Mucosa of gallbladder (tissue), 1 donor: ENCODE results near the gene SFRP5. TPM values are rescaled to one million over a fixed set of nuclear protein-coding genes. Genes with fewer than 3 reads are reported as not detected.

Experiments
- DNase-seq: peaks from one replicate; pipeline ENCODE4 v3.0.0-alpha.2; 2020; ENCODE audit warnings: low spot score
- total RNA-seq: library from RNA; stranded (reverse); gene quantifications from one replicate; pipeline ENCODE4 v1.2.1, GENCODE V29; 2021
- donor health status: DM: no; HTN: no; CAD: no.

SFRP5 gene, protein sequence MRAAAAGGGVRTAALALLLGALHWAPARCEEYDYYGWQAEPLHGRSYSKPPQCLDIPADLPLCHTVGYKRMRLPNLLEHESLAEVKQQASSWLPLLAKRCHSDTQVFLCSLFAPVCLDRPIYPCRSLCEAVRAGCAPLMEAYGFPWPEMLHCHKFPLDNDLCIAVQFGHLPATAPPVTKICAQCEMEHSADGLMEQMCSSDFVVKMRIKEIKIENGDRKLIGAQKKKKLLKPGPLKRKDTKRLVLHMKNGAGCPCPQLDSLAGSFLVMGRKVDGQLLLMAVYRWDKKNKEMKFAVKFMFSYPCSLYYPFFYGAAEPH
- total RNA-seq, result 584 TPM

DNA sequence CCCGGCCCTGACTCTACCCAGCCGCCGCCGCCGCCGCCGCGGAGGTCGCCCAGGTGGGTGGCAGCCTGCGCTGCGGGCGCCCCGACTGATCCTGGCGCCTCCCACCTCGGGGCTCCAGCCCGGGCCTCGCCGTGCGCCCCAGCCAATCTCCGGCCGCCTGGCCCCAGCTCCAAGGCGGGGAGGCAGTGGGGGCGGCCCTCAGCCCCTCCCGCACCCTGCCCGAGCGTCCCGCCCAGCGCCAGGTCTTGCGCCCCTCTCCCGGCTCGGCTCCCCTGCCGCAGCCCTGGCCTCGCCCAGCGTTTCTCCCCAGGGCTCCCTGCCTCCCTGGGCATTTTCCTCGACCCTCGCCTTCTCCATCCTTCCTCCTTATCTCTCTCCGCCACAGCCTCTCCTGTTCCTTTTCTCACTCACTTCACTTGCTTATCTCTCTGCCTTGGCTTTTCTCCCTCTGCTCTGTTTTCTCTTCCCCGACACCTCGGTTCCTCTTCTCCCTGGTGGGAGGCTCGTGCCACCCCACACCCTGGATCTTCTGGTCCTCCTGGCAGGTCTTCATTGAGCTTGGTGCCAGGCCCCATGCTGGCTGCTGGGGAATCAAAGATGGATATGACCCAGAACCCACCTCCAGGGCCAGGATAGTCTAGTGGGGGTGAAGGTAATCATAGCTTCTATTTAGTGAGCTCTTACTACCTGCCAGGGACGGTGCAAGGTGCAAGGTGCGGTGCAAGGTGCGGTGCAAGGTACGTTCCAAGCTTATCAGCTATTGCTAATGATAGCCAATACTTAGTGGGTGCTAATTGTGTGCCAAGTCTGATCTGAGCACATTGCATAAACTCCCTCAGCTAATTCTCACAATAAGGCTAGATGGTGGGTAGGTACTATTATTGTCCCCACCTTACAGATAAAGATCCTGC, at the start of gene SFRP5:
Gene SFRP5, minus strand, starts transcription at position 87 of the 911 bp plus-strand sequence. CDS start 166 bp downstream, outside the sequence.
- peak; percentile 76 for DNase-seq

DNA sequence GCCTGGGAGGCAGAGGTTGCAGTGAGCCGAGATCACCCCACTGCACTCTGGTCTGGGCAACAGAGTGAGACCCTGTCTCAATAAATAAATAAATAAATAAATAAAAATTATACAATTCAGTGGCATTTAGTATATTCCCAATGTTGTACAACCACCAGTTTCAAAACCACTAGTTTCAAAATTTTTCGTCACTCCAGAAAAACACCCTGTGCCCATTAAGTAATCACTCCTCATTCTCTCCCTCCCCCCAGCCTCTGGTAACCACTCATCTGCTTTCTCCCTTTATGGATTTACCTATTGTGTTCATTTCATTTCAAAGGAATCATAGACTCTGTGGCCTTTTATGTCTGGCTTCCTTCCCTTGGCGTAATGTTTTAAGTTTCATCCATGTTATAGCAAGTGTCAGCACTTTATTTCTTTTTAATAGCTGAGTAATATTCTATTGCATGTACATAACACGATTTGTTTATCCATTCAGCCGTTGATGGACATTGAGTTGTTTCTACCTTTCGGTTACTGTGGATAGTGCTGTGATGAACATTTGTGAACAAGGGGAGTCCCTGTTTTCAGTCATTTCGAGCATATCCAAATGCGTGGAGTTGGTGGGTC, 48.4 kb upstream of the SFRP5 start:
- DNase-seq, result no peak

DNA sequence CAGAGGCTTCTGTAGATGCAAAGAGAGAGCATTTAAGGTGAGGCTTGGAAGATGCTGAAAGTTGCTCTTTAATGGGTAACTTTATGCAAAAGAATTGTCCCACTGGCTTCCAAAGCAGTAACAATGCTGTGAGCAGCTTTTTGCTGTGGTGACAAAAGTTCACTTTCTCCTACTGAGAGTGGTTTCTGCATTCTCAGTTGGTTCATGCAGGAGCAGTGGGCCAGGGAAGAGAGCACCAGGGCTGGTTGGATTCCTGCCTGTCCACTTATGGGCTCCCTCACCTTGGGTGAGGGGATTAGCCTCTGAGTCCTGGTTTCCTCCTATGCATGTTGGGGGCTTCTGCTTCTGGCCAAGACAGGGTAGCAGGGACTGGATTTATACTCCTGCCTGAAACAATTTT, 46.8 kb upstream of the SFRP5 start:
- no peak for DNase-seq

DNA sequence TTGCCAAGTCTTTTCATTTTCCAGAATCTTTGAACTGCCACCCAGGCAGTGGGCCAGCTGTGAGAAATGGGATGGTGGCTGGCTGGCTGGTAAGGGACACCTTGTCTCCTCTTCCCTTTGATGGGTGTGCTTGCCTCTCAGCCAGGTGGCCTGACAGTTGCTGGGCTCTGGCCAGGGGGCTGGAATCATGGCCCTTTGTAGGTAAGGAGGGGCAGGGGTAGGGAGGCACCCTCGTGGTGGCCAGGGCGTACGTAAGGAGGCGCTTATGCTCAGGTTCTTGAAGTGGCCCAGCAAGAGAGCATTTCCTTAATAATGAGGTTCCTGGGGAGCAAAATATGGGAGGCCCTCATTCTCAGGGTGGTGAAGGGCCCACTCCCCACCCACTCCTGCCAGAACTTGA, 44.8 kb upstream of the SFRP5 start:
- DNase-seq, result no peak

DNA sequence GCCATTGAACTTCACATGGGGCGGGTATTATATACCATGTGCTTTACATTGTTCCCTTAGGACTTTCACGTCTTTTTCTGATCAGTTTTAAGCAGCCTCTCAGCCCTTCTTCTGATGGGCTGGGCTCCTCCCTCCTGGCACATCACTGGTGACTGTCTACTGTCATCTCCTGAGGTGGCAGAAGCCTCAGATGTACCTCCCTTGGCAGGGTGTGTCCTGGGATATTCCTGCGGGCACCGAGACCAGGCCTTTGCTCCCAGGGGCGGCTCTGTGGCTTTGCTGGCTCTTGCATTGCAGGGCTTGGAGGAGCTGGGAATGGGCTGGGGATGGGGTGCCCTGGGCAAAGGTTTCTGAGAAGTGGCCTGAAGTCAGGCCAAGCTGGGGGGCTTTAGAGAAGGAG, 43.2 kb upstream of the SFRP5 start:
- no peak for DNase-seq

DNA sequence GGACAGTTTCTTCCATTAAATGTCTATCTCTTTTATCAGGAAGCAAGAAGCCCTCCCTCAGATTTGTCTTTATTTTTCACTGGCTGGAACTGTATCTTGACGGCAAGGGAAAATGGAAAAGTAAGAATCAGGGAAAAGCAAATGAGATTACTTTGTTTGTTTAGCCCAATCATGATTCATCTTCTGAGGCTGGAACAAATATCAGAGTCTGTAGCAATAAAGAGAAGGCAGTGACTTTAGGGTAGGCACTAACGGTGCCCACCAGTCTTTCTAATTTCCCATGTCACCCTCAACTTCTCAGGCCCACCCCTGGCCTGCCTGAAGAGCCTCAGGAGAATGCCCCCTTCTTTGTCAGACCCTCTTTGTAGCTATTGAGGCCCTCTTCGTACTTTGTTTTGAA, 41.5 kb upstream of the SFRP5 start:
- no peak for DNase-seq

DNA sequence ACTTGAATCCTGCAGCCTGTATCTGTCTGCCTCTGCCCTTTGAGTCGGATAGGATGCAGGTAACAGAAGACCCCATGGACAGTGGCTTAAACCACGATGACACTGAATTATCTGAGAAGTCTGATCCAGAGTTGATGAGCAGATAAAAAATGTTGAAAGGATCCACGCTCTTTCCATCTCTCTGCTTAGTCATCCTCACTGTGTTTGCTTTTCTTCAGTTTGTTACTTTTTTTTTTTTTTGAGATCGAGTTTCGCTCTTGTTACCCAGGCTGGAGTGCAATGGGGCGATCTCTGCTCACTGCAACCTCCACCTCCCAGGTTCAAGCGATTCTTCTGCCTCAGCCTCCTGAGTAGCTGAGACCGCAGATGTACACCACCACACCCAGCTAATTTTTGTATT, 40.9 kb upstream of the SFRP5 start:
- DNase-seq, result no peak

DNA sequence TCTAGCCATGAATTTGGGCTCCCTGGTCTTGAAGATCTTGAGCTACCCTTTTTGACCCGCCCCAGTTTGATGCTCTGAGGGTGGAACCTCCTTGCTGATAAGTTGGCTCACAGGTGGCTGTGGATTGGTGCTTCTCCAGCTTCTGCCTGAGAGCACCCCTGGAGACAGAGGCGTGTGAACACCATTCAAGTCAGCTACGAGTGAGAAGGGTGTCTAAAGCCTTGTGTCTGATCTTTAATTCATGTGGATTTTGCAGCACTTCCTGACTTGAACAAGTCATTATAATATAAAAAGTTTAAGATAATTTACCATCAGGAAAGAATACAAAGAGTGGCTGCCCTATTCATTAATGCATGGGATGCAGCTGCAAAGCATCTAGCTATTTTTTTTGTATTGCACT, 40.2 kb upstream of the SFRP5 start:
- DNase-seq, result no peak

DNA sequence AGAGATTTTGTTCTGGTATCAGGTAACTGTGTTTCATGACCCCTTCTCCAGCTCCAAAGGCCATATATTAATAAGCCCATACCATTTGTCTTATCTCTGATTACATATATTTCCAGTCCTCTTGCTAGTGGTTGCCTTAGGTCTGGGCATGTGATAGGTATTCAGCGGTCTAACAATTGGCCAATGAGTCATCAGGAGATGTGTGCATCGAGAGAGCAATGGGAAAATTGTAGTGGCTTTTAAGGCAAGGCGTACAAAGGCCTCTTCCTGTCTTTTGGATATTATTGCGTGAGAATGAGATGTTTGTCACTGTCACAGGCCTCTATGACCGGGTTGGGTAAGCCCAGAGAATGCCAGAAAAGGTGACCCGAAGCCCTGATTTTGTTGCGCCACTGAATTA, 38.6 kb upstream of the SFRP5 start:
- DNase-seq, result no peak

DNA sequence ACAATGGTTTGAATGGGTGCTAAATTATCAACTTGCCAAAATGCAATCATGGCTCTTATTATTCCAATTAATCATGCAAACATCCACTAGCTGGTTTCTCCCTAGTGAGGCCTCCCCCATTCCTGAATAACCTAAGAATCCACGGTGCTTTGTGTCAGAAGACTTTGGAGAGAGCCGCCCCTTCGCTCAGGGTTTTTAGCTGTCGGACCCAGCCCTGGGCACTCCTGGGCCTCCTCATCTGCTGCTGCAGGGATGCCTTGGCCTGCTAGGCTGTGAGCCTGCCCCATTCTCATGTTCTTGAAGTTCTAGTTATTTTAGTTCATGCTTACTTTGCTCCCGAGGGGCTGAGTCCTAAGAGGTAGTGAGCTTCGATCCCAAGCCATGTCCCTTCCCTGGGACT, 34.1 kb upstream of the SFRP5 start:
- no peak for DNase-seq

DNA sequence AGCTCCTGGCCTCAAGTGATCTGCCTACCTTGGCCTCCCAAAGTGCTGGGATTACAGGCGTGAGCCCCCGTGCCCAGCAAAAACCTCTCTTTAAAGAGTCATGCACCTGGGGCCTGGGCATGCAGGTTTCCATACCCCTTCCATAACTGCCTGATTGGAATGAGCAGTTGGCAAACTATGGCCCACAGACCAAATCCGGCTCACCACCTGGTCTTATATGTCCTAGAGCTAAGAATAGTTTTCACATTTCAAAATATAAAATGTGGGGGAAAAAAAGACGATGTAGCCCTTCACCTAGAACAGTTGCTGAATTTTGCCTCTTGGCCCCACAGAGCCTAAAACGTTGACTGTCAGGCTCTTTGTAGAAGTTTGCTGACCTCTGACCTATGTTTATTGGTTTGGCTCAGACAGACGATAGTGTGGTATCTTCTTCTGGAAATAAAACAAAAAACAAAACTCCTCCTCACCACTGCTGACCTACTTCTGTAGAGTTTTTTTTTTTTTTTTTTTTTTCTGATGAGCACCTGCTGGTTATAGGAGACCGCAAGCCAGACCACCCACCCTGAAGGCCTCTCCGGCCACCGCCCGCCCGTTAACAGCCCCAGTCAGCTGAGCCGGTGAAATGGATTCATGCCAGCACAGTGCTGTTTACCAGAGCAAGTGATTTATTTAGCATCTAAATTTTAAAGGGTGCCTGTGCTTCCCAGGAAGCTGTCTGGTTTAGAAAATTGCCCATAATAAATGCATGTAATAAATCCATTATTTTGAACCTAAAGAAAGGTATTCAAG, 33.5 kb upstream of the SFRP5 start:
- no peak for DNase-seq

DNA sequence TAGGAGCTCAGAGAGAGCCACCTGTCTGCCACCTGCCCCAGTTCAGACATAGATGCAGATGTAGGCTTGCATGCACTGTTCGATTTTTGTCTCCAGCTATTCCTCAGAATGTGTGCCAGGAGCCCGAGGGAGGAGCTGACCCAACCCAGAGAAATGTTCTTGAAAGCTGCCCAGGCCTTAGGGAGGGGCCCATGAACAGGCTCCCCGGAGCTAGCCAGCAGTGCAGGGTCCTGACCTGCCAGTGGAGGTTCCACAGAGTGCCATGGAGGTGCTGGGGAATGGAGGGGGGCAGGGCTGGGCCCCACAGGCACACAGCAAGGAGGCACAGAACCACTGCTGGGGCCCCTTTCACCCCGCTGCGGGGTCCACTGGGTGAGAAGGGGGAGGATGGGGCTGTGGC, 29.6 kb upstream of the SFRP5 start:
- DNase-seq, result peak; percentile 49

DNA sequence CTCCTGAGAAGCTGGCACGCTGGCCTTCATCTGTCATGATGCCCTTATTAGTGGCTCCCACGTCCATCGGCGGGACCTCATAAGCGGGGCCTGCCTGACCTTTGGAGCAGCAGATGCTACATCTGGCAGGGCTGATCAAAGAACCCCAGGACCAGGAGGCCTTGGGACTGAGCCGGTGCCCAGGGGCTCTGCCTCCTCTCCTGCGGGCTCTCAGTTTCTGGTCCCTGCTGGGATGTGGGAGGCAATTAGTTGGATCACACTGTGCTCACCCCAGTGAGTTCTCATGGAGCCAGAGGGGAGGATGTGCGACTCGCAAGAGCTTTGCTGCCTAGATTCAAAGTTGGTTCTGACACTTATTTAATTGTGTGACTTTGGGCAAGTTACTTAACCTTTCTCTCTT, 28.7 kb upstream of the SFRP5 start:
- no peak for DNase-seq

DNA sequence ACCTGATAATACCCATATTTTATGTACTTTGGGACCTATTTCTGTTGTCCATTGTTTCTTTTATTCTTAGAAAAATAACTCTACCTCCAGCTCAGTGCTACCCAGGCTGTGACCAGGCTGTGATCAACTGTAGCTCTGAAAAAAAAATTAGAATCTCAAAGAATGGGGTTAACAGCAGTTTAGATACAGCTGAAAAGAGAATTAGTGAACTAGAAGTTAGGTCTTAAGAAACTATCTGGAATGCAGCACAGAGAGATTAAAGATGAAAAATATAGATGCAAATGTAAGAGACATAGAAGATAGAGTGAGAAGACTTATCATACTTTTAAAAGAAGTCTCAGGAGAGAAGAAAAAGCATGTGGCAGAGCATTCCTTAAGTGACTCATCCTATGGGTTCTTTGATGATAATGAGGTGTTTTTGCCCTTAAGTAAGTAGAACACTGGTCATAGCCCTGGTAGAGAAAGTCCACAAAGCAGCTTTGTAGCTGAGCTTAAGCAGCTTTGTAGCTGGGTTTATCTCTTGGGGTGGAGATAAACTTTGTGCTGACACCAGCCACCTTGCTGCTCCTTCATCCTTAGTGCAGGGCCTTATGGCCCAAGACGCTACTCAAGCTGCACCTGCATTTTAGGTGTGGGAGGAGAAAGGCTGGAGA, 27.3 kb upstream of the SFRP5 start:
- no peak for DNase-seq

DNA sequence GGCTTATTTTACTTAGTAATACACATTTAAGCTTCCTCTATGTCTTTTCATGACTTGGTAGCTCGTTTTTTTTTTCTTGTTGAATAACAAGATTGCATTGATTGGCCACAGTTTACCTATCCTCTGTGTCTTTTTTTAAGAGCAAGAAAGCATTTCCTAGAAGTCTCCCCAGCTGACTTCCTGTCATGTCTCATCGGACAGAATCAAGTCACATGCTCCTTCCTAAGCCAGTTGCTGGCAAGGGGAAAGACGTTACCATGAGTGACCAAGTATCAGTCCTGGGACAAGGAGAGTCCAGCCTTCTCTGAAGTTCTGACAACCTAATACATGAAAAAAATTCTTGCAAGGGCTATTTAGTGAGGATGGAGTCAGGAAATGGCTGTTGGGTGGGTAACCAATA, 24.9 kb upstream of the SFRP5 start:
- DNase-seq, result no peak

DNA sequence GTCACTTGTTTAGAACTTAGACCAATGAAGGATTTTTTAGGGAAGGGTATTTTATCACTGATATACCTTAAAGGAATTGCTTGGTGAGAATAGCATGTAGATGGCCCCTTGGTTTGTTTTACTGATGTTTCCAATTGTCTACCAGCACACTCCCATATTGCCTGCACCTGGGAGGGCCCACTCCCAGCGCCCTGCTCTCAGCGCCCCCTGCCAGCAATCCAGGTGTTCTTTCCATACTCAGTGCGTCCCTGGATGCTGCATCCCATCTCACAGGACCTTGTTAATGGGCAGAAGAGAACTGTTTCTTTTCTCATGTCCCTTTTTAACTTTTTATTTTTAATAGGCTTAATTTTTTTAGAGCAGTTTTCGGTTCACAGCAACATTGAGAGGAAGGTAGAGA, 24.1 kb upstream of the SFRP5 start:
- DNase-seq, result no peak

DNA sequence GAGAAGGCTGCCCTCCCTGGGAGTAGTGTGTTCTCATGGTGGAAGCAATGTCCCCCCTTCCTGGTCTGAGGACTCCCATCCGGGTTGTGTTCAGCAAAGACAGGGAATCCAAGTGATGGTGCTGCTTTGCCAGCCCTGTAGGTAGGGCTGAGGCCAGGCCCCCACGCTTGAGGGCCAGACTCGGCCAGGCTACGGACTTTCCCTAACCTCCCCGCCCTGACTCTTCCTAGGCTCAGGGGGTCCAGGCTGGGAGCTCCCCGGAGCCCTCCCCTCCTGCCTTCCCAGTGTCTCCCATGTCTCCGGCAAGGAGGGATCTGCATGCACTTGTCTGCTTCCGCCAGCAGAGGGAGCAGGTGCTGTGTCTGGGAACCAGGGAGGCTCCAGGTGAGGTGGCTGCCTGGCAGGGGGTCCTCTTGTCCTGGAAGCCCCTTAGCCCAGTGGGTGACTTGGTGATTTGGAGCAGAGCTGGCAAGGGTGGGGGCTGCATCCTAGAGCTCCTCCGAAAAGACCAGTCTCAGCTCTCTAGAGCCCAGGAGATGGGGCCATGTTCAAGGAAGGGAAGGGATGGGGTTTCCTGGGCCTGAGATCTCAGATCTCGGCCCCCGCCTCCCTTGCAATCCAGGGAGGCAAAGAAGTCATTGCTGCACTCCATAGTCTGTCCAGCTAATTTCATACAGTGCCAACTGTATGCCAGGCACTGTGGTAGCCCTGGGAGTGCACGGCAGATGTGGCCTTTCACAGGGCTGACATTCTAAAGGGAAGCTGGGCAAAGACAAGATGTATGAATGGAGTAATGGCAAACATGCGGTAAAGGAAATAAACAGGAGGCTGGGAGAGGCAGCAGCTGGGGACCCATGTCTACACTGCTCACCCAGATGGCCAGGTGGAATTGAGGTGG, 20.3 kb upstream of the SFRP5 start:
- peak; percentile 63 for DNase-seq

DNA sequence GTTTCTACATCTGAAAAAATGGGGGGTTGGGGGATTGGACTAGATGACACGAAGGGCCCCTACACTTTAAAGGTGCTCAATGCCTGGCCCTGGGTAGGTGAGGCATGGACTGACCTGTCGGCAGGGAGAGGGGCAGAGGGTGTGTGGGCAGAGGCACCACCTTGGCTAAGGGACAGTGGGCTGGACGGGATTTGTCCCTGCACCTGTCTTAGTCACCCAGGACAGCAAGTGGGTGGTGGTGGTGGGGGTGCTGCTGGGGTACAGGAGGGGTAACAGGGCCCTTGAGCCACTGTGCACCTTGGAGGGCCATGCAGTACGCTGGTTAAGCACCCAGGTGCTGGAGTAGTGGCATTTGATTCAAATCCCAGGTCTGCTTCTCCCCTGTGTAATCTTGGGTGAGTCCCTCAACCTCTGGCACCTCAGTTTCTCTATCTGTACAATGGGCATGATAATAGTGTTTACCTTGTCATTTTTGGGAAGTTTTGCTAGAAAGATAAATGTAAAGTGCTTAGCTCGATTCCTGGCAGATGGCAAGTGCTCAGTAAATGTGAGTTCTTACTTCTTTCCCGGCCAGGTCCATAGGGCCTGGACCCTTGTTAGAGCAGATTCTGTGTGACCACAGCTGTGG, 18.1 kb upstream of the SFRP5 start:
- DNase-seq, result no peak

DNA sequence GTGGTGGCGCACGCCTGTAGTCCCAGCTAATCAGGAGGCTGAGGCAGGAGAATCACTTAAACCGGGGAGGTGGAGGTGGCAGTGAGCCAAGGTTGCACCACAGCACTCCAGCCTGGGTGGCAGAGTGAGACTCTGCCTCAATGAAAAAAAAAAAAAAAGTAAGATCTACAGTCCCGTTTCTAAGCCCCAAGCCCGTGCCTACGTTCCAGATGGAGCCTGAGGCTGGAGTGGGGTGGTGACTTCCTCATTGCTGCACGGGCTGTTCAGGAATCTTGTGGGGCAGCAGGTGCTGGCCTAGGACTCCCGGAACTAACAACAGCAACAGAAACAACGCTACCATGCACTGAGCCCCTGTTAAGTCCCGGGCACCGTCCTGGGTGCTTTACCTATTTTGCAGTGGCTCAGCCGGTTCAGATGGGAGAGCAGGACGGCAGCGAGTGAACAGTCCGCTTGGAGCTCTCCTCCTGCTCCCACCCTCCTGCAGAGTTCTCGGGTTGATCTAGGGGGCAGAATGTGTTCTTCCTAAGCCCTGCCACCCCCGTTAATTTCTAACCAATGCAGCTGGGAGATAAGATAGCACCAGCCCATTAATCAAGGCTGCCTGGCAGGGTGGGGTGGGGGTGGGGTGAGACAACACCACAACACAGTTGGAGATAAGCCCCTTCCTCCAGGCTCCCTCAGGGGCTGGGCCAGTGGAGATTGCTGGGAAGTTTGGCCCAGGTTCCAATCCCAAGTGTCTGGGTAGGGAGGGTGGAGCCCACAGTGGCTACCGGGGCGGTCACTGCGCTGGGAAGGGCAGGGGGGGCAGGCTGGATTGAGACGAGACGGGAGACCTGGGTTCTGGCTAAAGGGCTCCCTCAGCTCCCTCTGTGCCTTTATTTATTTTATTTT, 17.0 kb upstream of the SFRP5 start:
- DNase-seq, result peak; percentile 89
